AG04449 (cell line): Measurements from ENCODE around the gene TEN1.
"Not testable (repeated sequence)": the region's sequence is repeated elsewhere in the genome, so short reads cannot be mapped to it uniquely, and the experiment has no call there.

ENCODE experiments used
- CTCF ChIA-PET: fragments of 350-600 bp; formaldehyde crosslinking; extraction: SDS; loops from one replicate; lab custom pipeline; 2021; ENCODE audit warnings: antibody characterized with exemption; lab: Yijun Ruan, JAX
- POLR2A ChIA-PET: fragments of 400-600, 350-600 bp; formaldehyde crosslinking; extraction: SDS; loops from one replicate; lab custom pipeline; 2020; ENCODE audit warnings: antibody characterized with exemption, inconsistent platforms; lab: Yijun Ruan, JAX
- DNase-seq: peaks from one replicate; pipeline ENCODE4 v3.0.0-alpha.2; 2010; ENCODE audit warnings: low read depth, low spot score
- H3K4me3 ChIP-seq: 2 replicates; pipeline ENCODE4 v1.5.1; 2011; ENCODE audit warnings: low read depth, mild to moderate bottlenecking, control low read depth, low read length
- TF ChIP-seq, protein P1 (sequence below): IDR thresholded peaks from one replicate; pipeline ENCODE4 v1.5.1; 2011; ENCODE audit warnings: mild to moderate bottlenecking, moderate library complexity, low read length, control low read depth, inconsistent platforms; ENCODE audit not compliant: insufficient read depth; ENCODE audit errors: missing control alignments

Gene TEN1

GRCh38 chr17:75950855-75951554, 28.0 kb upstream of the TEN1 start:
- CTCF ChIA-PET: no interaction called here
- TF ChIP-seq, protein P1, sequence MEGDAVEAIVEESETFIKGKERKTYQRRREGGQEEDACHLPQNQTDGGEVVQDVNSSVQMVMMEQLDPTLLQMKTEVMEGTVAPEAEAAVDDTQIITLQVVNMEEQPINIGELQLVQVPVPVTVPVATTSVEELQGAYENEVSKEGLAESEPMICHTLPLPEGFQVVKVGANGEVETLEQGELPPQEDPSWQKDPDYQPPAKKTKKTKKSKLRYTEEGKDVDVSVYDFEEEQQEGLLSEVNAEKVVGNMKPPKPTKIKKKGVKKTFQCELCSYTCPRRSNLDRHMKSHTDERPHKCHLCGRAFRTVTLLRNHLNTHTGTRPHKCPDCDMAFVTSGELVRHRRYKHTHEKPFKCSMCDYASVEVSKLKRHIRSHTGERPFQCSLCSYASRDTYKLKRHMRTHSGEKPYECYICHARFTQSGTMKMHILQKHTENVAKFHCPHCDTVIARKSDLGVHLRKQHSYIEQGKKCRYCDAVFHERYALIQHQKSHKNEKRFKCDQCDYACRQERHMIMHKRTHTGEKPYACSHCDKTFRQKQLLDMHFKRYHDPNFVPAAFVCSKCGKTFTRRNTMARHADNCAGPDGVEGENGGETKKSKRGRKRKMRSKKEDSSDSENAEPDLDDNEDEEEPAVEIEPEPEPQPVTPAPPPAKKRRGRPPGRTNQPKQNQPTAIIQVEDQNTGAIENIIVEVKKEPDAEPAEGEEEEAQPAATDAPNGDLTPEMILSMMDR: no peak
- no peak overlapping the region for H3K4me3 ChIP-seq
- DNase-seq: no peak
- POLR2A ChIA-PET: no interaction called here

DNA sequence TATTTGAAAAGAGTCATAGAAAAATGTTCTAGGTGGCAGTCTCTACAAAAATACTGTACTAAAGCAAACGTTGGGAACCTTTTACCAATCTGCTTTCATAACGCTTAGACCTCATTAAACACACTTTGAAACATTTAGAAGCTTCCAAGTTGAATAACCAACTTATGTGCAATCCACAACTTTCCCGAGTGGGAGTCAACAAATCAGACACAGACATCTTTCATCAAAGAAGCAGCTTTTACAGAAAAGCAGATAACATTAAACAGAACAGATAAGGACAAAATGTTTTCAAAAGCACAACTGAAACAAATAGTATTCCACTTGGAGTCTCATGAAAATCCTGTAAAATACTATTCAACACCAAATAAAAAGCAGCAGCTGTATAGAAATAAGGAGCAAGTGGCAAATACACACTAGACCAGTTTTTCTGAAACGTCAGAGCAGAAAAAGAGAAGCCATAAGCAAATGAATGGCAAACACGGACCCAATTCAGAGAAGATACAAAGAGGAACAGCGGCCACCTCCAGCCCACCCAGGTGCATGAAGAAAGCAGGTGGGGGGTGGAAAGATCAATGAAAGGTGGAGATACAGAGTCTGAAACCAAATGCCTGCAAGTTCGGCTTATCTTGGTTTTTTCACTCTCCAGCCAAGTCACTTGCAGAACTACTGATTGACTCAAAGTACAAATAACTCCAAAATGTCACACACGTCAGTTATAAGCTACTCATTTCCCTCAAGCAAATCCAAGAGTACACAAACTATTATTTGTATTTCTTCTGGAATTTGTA, 19.8 kb upstream of the TEN1 start:
- ChIA-PET CTCF (interaction anchor here (0.6 to 2.6 kb wide), 6 partner anchors 13 to 321 kb away, joined by 3 to 9 read pairs (median 4); partner anchors contain the start of gene MRPL38), POLR2A (no interaction called here)
- DNase-seq: no peak
- TF ChIP-seq, protein P1: no peak
- H3K4me3 ChIP-seq: no peak overlapping the region

GRCh38 chr17:75959839-75960511, 19.1 kb upstream of the TEN1 start:
- POLR2A ChIA-PET: no interaction called here
- TF ChIP-seq, protein P1: no peak
- CTCF ChIA-PET: interaction anchor here (0.6 to 2.6 kb wide), 8 partner anchors 14 to 320 kb away, joined by 3 to 9 read pairs (median 3); partner anchors contain the start of gene MRPL38
- DNase-seq: no peak
- H3K4me3 ChIP-seq: no peak overlapping the region

GRCh38 chr17:75965468-75965867, 13.6 kb upstream of the TEN1 start:
- TF ChIP-seq, protein P1: no peak
- ChIA-PET CTCF (interaction anchor here (0.8 to 2.0 kb wide), 3 partner anchors 10 to 49 kb away, joined by 3 to 4 read pairs (median 4); no protein-coding TSS in a partner anchor), POLR2A (interaction anchor here (0.7 kb wide), 1 partner anchor 13 kb away, joined by 3 read pairs; no protein-coding TSS in a partner anchor)
- H3K4me3 ChIP-seq: no peak overlapping the region
- no peak for DNase-seq

DNA sequence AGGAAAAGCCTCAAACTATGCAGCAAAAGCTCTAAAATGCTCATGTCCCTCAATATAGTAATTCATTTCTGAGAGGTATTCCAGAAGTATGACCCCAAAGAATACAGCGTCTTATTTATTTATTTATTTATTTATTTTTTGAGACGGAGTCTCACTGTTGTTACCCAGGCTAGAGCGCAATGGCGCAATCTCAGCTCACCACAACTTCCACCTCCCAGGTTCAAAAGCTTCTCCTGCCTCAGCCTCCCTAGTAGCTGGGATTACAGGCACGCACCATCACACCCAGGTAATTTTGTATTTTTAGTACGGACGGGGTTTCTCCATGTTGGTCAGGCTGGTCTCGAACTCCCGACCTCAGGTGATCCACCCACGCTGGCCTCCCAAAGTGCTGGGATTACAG, 10.0 kb upstream of the TEN1 start:
- H3K4me3 ChIP-seq, DNase-seq, POLR2A ChIA-PET: not testable (repeated sequence)
- CTCF ChIA-PET: interaction anchor here (0.7 to 1.3 kb wide), 3 partner anchors 10 to 216 kb away, joined by 3 to 4 read pairs (median 3); partner anchors contain the start of genes ACOX1, FBF1 and TEN1

GRCh38 chr17:75970011-75970523, 9.0 kb upstream of the TEN1 start:
- no peak for DNase-seq
- no peak overlapping the region for H3K4me3 ChIP-seq
- TF ChIP-seq, protein P1: no peak
- ChIA-PET CTCF (no interaction called here), POLR2A (interaction anchor here (0.7 kb wide), 1 partner anchor 188 kb away, joined by 5 read pairs; no protein-coding TSS in a partner anchor)
